OCI-LY3 (cell line): Measurements from ENCODE around the gene SYT7.

Experiments
- CTCF ChIP-seq: fragments of 200-600, 300-600 bp; sonication (generic); IDR thresholded peaks from 2 replicates; pipeline ENCODE4 v1.5.1; 2014; ENCODE audit warnings: antibody characterized with exemption, low read length, low read depth
- EZH2phosphoT487 ChIP-seq: fragments of 200-600 bp; shearing (Covaris generic); IDR thresholded peaks from 2 replicates; pipeline ENCODE4 v1.6.1; 2018; ENCODE audit warnings: antibody characterized with exemption, mixed run types, low read depth

GRCh38 chr11:61480261-61480993, 100.4 kb downstream of the SYT7 start:
- TF ChIP-seq CTCF, result no peak
- no peak for TF ChIP-seq EZH2phosphoT487
